ENCODE data around the gene NCAPD2. TPM values are rescaled to one million over a fixed set of nuclear protein-coding genes. Genes with fewer than 3 reads are reported as not detected.

NCAPD2 gene
- total RNA-seq, 1 experiment from 2014 or later, result 114 TPM

DNA sequence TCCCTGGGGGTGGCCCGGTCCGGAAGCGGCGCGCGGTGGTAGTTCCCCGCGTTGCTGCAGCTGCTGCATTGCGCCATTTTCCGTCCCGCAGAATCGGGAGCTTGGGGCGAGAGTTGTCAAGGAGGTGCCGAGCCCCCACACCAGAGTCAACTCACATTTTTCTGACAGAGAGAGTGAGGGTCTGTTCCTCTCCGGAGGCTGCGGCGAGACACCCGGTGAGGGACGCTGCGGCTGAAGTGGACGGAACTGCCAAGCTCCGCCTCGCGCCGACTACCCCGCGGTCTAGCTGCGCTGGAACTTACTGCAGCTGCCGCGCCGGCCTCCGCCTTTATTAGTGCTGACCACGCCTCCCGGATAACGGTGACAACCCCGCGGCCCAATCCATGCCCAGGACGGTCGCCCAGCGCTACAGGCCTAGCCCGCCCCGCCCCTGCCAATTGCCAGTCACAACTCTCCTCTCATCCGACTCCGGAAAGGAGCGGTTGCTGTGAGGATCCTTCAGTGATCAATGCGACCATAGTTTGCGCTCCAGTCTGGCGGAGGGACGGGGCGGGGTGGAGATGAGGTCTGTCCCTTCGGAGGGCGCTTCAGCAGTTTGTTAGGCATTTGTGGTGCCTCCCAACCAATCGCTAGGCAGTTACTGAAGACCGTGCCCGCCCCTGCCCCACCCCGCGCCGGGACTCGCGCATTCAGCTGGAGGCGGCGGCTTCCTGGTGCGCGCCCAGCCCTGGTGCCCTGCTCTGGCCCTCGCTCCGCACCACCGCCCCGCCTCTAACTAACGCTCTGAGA is 23.3 kb upstream of the NCAPD2 start, which contains the start of gene VAMP1:
TSS of gene VAMP1 (minus strand) at position 303 of the 789 bp plus-strand sequence. CDS start at position 157, 146 bp downstream.
- no peak within 1 kb of the TSS for H2BK20ac ChIP-seq (ENCODE audit: low read depth, low read length, poor library complexity, severe bottlenecking)
- H3K79me2 ChIP-seq (ENCODE audit: insufficient read depth, low read length), result no peaks in the 10 kb centered on the region; the same call in 1 of the 2 replicates
- no peaks in the 10 kb centered on the region for H3K27me3 ChIP-seq (ENCODE audit: insufficient read depth, low read length)
- Mint-ChIP-seq H3K36me3 (ENCODE audit: insufficient read depth in 1 of 3, low read depth in 3 of 3) (peaks cover 9 to 22% (median 15%) of the 10 kb centered on the region in 3 experiments), H3K27me3 (ENCODE audit: low read depth) (peaks cover 19% of the 10 kb centered on the region), H3K4me1 (peaks cover 18% of the 10 kb centered on the region in 2 experiments), H3K9me3 (peaks cover 2 to 6% of the 10 kb centered on the region in 2 experiments), H3K4me3 (peak within 1 kb of the TSS; percentile 83 to 89), H3K27ac (peak within 1 kb of the TSS; percentile 92 to 94 (median 94))
- no peaks in the 10 kb centered on the region for H3K9me3 ChIP-seq (ENCODE audit: control insufficient read depth, low read depth, low read length)
- H2BK5ac ChIP-seq (ENCODE audit: insufficient read length, low read length), result no peak within 1 kb of the TSS
- no peaks in the 10 kb centered on the region for H4K20me1 ChIP-seq (ENCODE audit: control insufficient read depth, insufficient read depth, insufficient read length)
- no peak within 1 kb of the TSS for H4K8ac ChIP-seq (replicated peaks; ENCODE audit: insufficient read length, low read depth, low read length)
- H4K91ac ChIP-seq (ENCODE audit: insufficient read length, low read depth, low read length), result no peak within 1 kb of the TSS
- no peak within 1 kb of the TSS for H2BK15ac ChIP-seq (ENCODE audit: low read depth, low read length)
- no peak within 1 kb of the TSS for H3K23ac ChIP-seq (ENCODE audit: insufficient read length, low read depth, low read length)
- H3T11ph ChIP-seq (ENCODE audit: low read length), result no peak within 1 kb of the TSS
- no peak within 1 kb of the TSS for H2AFZ ChIP-seq (ENCODE audit: low read length)
- no peak within 1 kb of the TSS for H2AK5ac ChIP-seq (ENCODE audit: insufficient read length, low read length)
- no peaks in the 10 kb centered on the region for H3K4me1 ChIP-seq (ENCODE audit: insufficient read depth, low read length)
- H3K4ac ChIP-seq (ENCODE audit: low read depth, low read length), result no peak within 1 kb of the TSS
- peak; percentile 99 for DNase-seq
- H3K9ac ChIP-seq (ENCODE audit: extremely low read depth, insufficient read length, low read length), result peak within 1 kb of the TSS; percentile 73
- TF ChIP-seq, protein P1, sequence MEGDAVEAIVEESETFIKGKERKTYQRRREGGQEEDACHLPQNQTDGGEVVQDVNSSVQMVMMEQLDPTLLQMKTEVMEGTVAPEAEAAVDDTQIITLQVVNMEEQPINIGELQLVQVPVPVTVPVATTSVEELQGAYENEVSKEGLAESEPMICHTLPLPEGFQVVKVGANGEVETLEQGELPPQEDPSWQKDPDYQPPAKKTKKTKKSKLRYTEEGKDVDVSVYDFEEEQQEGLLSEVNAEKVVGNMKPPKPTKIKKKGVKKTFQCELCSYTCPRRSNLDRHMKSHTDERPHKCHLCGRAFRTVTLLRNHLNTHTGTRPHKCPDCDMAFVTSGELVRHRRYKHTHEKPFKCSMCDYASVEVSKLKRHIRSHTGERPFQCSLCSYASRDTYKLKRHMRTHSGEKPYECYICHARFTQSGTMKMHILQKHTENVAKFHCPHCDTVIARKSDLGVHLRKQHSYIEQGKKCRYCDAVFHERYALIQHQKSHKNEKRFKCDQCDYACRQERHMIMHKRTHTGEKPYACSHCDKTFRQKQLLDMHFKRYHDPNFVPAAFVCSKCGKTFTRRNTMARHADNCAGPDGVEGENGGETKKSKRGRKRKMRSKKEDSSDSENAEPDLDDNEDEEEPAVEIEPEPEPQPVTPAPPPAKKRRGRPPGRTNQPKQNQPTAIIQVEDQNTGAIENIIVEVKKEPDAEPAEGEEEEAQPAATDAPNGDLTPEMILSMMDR (conservative IDR thresholded peaks at IDR 0.05), result no peak
- H3K18ac ChIP-seq (ENCODE audit: insufficient read length, low read depth, low read length), result peak within 1 kb of the TSS; percentile 19
- no peaks in the 10 kb centered on the region for H3K79me1 ChIP-seq (ENCODE audit: insufficient read depth, low read depth, low read length, poor library complexity, severe bottlenecking)
- H3K14ac ChIP-seq (ENCODE audit: insufficient read depth, low read length), result 0 out of 2 replicates have a peak within 1 kb of the TSS, but pooled peaks have one; percentile 7
- peaks cover 6% of the 10 kb centered on the region for H3K23me2 ChIP-seq (ENCODE audit: insufficient read length, low read depth, low read length, poor library complexity, severe bottlenecking)
- no peak within 1 kb of the TSS for H3K56ac ChIP-seq (ENCODE audit: insufficient read length, low read depth, low read length)
- H3K27ac ChIP-seq (ENCODE audit: insufficient read length, low read depth, low read length), result peak within 1 kb of the TSS; percentile 22
- H3K4me2 ChIP-seq (ENCODE audit: insufficient read depth, insufficient read length, low read length), result peak within 1 kb of the TSS; percentile 73
- WGBS (ENCODE audit: extremely low coverage, insufficient read length, low lambda C conversion rate), result no CpG with 5 or more reads among the region's 69 CpGs
- no peak within 1 kb of the TSS for H2BK120ac ChIP-seq (ENCODE audit: low read depth, low read length, poor library complexity, severe bottlenecking)
- no peak within 1 kb of the TSS for H2BK12ac ChIP-seq (ENCODE audit: insufficient read length, low read depth, low read length)
- no peak within 1 kb of the TSS for H4K5ac ChIP-seq (ENCODE audit: insufficient read length, low read depth, low read length)

All from H9 (cell line).